ENCODE results near the gene CLOCK. TPM values are rescaled to one million over a fixed set of nuclear protein-coding genes. Genes with fewer than 3 reads are reported as not detected.

CLOCK gene
- total and polyA plus RNA-seq, 9 of the 15 experiments (the other 6 are each of a cell fraction or from before 2014, with no cell fraction given): 3.7 to 14.4 (median 9.4) TPM

- no peak for TF ChIP-seq CEBPZ (IDR thresholded peaks at IDR 0.05; ENCODE audit: borderline replicate concordance, low read depth, low read length)
- peak; percentile 78 for TF ChIP-seq POLR2AphosphoS5 (IDR thresholded peaks at IDR 0.05; ENCODE audit: control insufficient read depth, insufficient read depth, low read depth, low read length)
- no peak; the same call in 1 of the 2 replicates for TF ChIP-seq EGR1 (conservative IDR thresholded peaks at IDR 0.05)
- TF ChIP-seq RNF219 (CRISPR knock-in tag; IDR thresholded peaks at IDR 0.05): no peak
- no peak for TF ChIP-seq ZNF184 (CRISPR knock-in tag; IDR thresholded peaks at IDR 0.05)
- TF ChIP-seq NELFE (IDR thresholded peaks at IDR 0.05; ENCODE audit: insufficient read depth, insufficient read length): no peak
- peak; percentile 78; the same call in 1 of the 2 replicates for TF ChIP-seq ZNF589 (CRISPR knock-in tag; IDR thresholded peaks at IDR 0.05; ENCODE audit: low read depth)
- no peak for TF ChIP-seq HOXB6 (CRISPR knock-in tag; IDR thresholded peaks at IDR 0.05; ENCODE audit: borderline replicate concordance)
- no peak for TF ChIP-seq THRA (IDR thresholded peaks at IDR 0.05)
- no peak for TF ChIP-seq PHF20 (IDR thresholded peaks at IDR 0.05; ENCODE audit: partially characterized antibody)
- no peak for TF ChIP-seq ZBTB7A (IDR thresholded peaks at IDR 0.05; ENCODE audit: borderline replicate concordance, control insufficient read depth, low read depth, low read length)
- no peak for TF ChIP-seq ZFPM2 (CRISPR knock-in tag; IDR thresholded peaks at IDR 0.05)
- no peak for TF ChIP-seq RAD51 (IDR thresholded peaks at IDR 0.05; ENCODE audit: borderline replicate concordance, low read depth)
- no peak for TF ChIP-seq RFX5 (IDR thresholded peaks at IDR 0.05; ENCODE audit: low read depth, low read length)
- no peak for TF ChIP-seq ZNF696 (CRISPR knock-in tag; conservative IDR thresholded peaks at IDR 0.05)
- TF ChIP-seq KAT8 (IDR thresholded peaks at IDR 0.05; ENCODE audit: low read depth): no peak
- TF ChIP-seq HDGF (IDR thresholded peaks at IDR 0.05): no peak
- no peak for TF ChIP-seq ZNF449 (CRISPR knock-in tag; IDR thresholded peaks at IDR 0.05)
Measured at GRCh38 chr4:55395529-55396307, 151.0 kb downstream of the CLOCK start, which contains the start of gene TMEM165 (continued).

Data from K562 (cell line).